Measurements from ENCODE around the gene DAPK1.

- TF ChIP-seq POLR2A (IDR thresholded peaks at IDR 0.05) (no peak), POLR2AphosphoS5 (IDR thresholded peaks at IDR 0.05) (no peak), EP300 (IDR thresholded peaks at IDR 0.05) (no peak)
Observed at GRCh38 chr9:87668722-87669121, 171.1 kb downstream of the DAPK1 start.

Data from stomach (tissue), 4 donors.